Smooth muscle cell (in vitro differentiated cells): ENCODE results near the gene RARRES1. TPM values are rescaled to one million over a fixed set of nuclear protein-coding genes. Genes with fewer than 3 reads are reported as not detected.

ENCODE experiments used
- DNase-seq: peaks from one replicate; lab custom pipeline; 2025; ENCODE audit not compliant: unreplicated experiment; lab: John Stamatoyannopoulos, UW
- H2AFZ ChIP-seq: fragments of 200-600 bp; sonication (generic); 2 replicates; pipeline ENCODE4 v1.6.0; 2016; ENCODE audit warnings: antibody characterized with exemption, low read depth, mild to moderate bottlenecking
- H3F3A ChIP-seq: fragments of 200-600 bp; sonication (generic); 2 replicates; pipeline ENCODE4 v1.6.0; 2017; ENCODE audit warnings: antibody characterized with exemption, low read depth
- H3K27ac ChIP-seq: fragments of 200-600 bp; sonication (generic); 2 replicates; pipeline ENCODE4 v1.5.1; 2016; ENCODE audit warnings: low read depth, mild to moderate bottlenecking
- H3K27me3 ChIP-seq: fragments of 200-600 bp; sonication (generic); 2 replicates; pipeline ENCODE4 v1.6.1; 2016; ENCODE audit warnings: low read depth, mild to moderate bottlenecking
- H3K36me3 ChIP-seq: fragments of 200-600 bp; sonication (generic); 2 replicates; pipeline ENCODE4 v1.5.1; 2016; ENCODE audit warnings: low read depth
- H3K4me1 ChIP-seq: fragments of 200-600 bp; sonication (generic); 2 replicates; pipeline ENCODE4 v1.5.1; 2016; ENCODE audit warnings: low read depth
- H3K4me2 ChIP-seq: fragments of 200-600 bp; sonication (generic); 2 replicates; pipeline ENCODE4 v1.6.0; 2016; ENCODE audit warnings: mild to moderate bottlenecking
- H3K4me3 ChIP-seq: fragments of 200-600 bp; sonication (generic); 2 replicates; pipeline ENCODE4 v1.5.1; 2016; ENCODE audit warnings: mild to moderate bottlenecking
- H3K79me2 ChIP-seq: fragments of 200-600 bp; sonication (generic); 2 replicates; pipeline ENCODE4 v1.6.0; 2016; ENCODE audit warnings: low read depth, mild to moderate bottlenecking
- H3K9ac ChIP-seq: fragments of 200-600 bp; sonication (generic); 2 replicates; pipeline ENCODE4 v1.6.0; 2016; ENCODE audit warnings: low read depth
- H3K9me3 ChIP-seq: fragments of 200-600 bp; sonication (generic); replicated peaks from 2 replicates; pipeline ENCODE4 v1.5.1; 2016; ENCODE audit warnings: low read depth
- H4K20me1 ChIP-seq: fragments of 200-600 bp; sonication (generic); 2 replicates; pipeline ENCODE4 v1.6.0; 2016; ENCODE audit warnings: low read depth
- CTCF ChIP-seq: fragments of 200-600 bp; sonication (generic); IDR thresholded peaks from 2 replicates; pipeline ENCODE4 v1.5.1; 2017; ENCODE audit warnings: borderline replicate concordance, mild to moderate bottlenecking, antibody characterized with exemption; ENCODE audit not compliant: insufficient read depth, poor library complexity, severe bottlenecking
- WGBS: methylation state at CpG from one replicate; pipeline ENCODE4 v1.1.7; 2016; ENCODE audit warnings: low lambda C conversion rate; 5-methylcytosine and 5-hydroxymethylcytosine counted together
- polyA plus RNA-seq: library from polyadenylated mRNA; unstranded; fragments of >200 nt; fragmentation: Nextera tagmentation; extraction: Ambion mirVana; gene quantifications from 2 replicates; pipeline ENCODE4 v1.2.1, GENCODE V29; 2016
- total RNA-seq: library from RNA; depleted of rRNA; stranded (reverse); fragments of >200 nt; gene quantifications from 2 replicates; pipeline ENCODE4 v1.2.3, GENCODE V29; 2014

Gene RARRES1
- total and polyA plus RNA-seq, 2 experiments from 2014 or later: 6.6 to 15.3 TPM

GRCh38 chr3:158728851-158729250, 3.4 kb downstream of the RARRES1 start:
- Histone ChIP-seq H3F3A (peaks cover 8% of the 10 kb centered on the region), H3K9me3 (no peaks in the 10 kb centered on the region), H3K27me3 (no peaks in the 10 kb centered on the region), H3K79me2 (no peaks in the 10 kb centered on the region), H3K4me2 (no peak overlapping the region), H3K9ac (no peak overlapping the region), H3K4me1 (peaks cover 14% of the 10 kb centered on the region), H2AFZ (no peak overlapping the region), H3K36me3 (no peaks in the 10 kb centered on the region), H3K4me3 (no peak overlapping the region), H4K20me1 (no peaks in the 10 kb centered on the region), H3K27ac (no peak overlapping the region)
- no peak for TF ChIP-seq CTCF
- no peak for DNase-seq

GRCh38 chr3:158728061-158728377, 4.2 kb downstream of the RARRES1 start:
- H3F3A ChIP-seq: peaks cover 8% of the 10 kb centered on the region
- no peaks in the 10 kb centered on the region for H3K36me3 ChIP-seq
- H2AFZ ChIP-seq: no peak overlapping the region
- no peak for TF ChIP-seq CTCF
- 81% methylated on average over 4 of the region's 4 CpGs for WGBS
- H3K79me2 ChIP-seq: no peaks in the 10 kb centered on the region
- H3K4me3 ChIP-seq: peak overlapping the region; percentile 23
- no peaks in the 10 kb centered on the region for H4K20me1 ChIP-seq
- peak overlapping the region; percentile 73 for H3K4me2 ChIP-seq
- no peak overlapping the region for H3K9ac ChIP-seq
- no peaks in the 10 kb centered on the region for H3K9me3 ChIP-seq
- H3K4me1 ChIP-seq: peaks cover 14% of the 10 kb centered on the region
- no peaks in the 10 kb centered on the region for H3K27me3 ChIP-seq
- DNase-seq: no peak
- no peak overlapping the region for H3K27ac ChIP-seq

GRCh38 chr3:158727206-158728060, 4.8 kb downstream of the RARRES1 start:
- Histone ChIP-seq H3K4me2 (peak overlapping the region; percentile 73), H3K9me3 (no peaks in the 10 kb centered on the region), H3K9ac (no peak overlapping the region), H3K4me1 (peaks cover 14% of the 10 kb centered on the region), H3K4me3 (peak overlapping the region; percentile 23), H3F3A (peaks cover 8% of the 10 kb centered on the region), H3K27me3 (no peaks in the 10 kb centered on the region), H3K36me3 (no peaks in the 10 kb centered on the region), H3K27ac (peak overlapping the region; percentile 91), H3K79me2 (no peaks in the 10 kb centered on the region), H4K20me1 (no peaks in the 10 kb centered on the region), H2AFZ (no peak overlapping the region)
- peak; percentile 90 for TF ChIP-seq CTCF
- no peak for DNase-seq
- WGBS: 35% methylated on average over 10 of the region's 10 CpGs
